HG03342 (cell line): ENCODE measurements around the gene STH.
"Not testable (repeated sequence)": the region's sequence is repeated elsewhere in the genome, so short reads cannot be mapped to it uniquely, and the experiment has no call there.

Experiments
- ATAC-seq: cut with Tn5 transposase; IDR thresholded peaks from one replicate; pipeline ENCODE4 v1.9.1; 2021; ENCODE audit warnings: mild to moderate bottlenecking, moderate library complexity; ENCODE audit not compliant: unreplicated experiment

The STH gene, protein sequence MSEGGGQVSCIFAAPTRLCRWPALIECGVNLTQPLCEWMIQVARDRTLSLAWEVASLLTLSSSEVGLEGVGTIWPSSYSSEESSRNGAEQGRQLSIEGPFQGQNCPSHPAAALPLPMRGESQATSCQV

DNA sequence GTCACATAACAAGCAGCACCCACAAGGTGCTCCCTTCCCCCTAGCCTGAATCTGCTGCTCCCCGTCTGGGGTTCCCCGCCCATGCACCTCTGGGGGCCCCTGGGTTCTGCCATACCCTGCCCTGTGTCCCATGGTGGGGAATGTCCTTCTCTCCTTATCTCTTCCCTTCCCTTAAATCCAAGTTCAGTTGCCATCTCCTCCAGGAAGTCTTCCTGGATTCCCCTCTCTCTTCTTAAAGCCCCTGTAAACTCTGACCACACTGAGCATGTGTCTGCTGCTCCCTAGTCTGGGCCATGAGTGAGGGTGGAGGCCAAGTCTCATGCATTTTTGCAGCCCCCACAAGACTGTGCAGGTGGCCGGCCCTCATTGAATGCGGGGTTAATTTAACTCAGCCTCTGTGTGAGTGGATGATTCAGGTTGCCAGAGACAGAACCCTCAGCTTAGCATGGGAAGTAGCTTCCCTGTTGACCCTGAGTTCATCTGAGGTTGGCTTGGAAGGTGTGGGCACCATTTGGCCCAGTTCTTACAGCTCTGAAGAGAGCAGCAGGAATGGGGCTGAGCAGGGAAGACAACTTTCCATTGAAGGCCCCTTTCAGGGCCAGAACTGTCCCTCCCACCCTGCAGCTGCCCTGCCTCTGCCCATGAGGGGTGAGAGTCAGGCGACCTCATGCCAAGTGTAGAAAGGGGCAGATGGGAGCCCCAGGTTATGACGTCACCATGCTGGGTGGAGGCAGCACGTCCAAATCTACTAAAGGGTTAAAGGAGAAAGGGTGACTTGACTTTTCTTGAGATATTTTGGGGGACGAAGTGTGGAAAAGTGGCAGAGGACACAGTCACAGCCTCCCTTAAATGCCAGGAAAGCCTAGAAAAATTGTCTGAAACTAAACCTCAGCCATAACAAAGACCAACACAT is at the start of gene STH:
STH (plus strand) TSS at position 264 of the 913 bp plus-strand sequence; CDS start at position 294, 30 bp downstream.
- no peak for ATAC-seq

DNA sequence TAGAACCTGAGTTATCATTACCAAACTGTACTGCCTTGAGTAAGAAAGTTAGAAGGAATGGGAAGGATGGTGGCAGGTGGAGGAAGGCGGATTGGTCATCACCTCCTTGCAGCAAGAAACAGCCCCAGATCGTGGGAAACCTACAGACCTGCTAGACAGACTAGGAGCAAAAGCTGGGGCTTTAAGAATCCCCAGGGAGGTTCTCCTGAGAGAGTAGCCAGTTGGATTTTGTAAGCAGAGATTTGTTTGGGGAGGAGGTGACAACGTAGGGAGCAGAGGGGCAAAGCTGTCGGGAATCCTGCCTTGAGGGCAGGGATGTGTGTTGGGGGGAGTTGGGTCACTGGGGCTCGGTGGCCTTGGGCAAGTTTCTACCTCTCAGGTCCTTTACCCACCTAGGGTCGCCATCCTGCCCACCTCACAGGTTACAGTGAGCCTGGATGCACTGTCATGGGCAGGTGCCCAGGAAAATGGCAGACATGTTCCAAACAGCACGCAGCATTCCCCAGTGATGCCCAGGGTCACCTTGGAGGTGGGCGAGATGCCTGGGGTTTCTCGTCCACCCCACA is 49.2 kb upstream of the STH start:
- no peak for ATAC-seq

DNA sequence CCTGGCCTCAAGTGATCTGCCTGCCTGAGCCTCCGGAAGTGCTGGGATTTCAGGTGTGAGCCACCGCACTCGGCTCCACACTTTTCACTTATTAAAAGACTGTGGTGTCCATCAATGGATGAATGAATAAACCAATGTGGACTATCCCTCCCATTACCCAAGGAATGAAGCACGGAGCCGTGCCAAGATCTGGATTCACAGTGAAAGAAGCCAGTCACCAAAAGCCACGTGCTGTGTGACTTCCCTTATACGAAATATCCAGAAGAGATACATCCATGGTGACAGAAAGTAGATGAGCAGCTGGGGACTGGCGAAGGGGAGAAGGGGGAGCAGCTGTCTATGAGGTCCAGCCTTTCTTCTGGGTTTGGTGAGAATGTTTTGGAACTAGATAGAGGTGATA is 48.2 kb upstream of the STH start:
- no peak for ATAC-seq

DNA sequence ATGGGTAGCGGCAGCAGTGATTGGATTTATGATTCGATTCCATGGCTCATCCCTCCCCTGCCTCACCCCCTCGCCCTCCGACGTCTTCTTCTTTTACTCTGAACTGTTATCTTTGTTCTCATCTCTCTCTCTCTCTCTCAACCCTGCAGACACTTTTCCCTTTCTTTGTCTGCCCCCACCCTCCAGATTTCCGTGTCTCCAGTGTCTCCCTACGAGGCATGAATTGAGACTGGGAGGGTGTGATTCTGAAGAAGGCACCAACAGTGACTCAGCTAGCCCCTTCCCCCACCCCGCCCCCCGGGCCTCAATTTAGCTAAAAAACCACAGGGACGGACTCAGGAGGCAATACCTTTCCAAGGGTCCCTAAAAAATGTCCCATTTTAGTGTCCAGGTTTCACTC is 47.6 kb upstream of the STH start:
- ATAC-seq: no peak

DNA sequence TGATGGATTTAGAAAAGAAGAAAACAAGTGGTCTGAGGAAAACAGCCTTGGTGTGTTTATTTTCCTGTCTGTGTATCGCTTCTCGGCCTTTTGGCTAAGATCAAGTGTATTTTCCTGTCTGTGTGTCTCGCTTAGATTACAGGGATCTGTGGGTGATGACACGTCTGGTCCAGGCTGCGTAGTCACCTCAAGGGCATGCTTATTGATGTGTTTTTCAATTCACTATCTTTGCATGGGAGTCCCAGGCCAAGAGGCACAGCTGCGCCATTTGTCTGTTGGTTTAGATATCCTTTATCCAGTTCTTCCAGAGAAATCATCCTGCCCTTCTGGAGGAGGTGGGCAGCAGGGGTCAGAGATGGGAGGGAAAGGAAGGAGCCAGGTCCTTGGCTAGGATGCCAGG is 47.1 kb upstream of the STH start:
- no peak for ATAC-seq

DNA sequence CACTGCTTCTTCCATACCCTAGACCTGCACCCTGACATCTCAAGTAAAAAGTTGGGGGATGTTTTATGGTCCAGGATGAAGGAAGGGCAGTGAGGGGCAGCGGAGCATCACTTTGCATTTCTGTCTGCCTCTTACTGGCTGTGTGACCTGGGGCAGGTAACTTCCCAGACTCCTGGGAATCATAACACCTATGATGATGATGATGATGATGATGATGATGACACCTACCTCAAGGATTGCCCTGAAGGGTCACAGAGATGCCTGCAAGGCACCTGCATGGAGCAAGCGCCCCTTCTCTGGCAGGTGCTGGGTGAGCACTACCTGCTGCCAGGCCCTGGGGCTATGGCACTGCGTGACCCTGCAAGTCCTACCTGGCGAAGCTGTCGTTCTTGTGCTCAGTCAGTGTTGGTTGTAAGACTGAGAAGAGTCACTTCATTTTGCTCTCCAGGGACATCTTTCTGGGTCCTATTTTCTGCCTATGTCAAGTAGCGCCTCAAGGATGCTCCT is 46.2 kb upstream of the STH start:
- no peak for ATAC-seq

DNA sequence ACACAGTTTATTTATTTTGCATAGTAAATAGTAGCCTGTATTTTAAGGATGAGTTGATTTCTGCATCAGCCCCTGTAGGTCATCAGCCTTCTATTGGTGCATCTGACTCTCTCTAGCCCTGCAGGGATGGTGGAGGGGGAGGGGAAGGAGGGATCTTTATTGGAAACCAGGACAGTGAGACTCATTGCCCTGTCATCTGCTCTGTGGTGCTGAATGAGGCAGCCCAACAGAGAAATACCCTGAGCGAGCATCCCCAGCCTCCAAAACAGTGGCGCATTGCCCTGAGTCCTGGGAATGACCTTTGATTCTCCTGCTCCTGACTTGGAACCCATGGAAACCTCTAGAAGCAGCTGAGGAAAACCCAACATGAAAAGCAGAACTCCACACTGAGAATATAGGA is 45.5 kb upstream of the STH start:
- no peak for ATAC-seq

DNA sequence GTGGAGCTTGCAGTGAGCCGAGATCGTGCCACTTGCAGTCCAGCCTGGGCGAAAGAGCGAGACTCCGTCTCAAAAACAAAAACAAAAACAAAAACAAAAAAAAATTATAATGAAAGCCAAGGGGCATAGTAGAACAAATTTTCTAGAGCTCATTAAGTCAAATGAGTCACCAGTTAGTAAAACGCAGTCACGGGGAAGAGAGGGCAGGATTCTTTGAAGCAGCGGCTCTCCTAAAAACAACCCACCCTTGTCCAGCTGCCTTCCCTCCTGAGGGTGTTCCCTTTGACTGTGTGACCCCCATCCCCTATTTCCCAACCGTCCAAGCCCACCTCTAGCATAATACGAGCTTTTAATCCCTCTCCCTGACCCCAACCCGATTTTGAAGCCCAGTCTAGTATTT is 44.1 kb upstream of the STH start:
- ATAC-seq: no peak

DNA sequence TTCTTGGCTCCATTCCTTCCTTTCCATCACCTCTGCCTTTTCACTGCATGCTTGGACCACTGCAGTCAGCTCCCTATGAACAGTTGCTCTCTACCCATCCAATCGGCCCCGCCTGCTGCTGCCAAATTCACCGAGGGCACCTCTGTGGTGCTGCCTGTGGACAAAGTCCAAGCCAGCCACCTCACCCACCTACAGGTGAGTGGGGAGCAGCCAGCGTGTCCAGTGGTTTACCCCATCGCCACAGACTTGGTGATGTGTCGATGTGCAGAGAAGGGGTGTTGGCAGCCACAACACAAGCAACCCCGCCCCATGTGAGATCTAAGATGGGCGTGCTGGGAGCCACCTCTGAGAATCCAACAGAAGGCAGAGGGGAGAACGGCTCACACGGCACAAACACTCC is 43.7 kb upstream of the STH start:
- no peak for ATAC-seq

DNA sequence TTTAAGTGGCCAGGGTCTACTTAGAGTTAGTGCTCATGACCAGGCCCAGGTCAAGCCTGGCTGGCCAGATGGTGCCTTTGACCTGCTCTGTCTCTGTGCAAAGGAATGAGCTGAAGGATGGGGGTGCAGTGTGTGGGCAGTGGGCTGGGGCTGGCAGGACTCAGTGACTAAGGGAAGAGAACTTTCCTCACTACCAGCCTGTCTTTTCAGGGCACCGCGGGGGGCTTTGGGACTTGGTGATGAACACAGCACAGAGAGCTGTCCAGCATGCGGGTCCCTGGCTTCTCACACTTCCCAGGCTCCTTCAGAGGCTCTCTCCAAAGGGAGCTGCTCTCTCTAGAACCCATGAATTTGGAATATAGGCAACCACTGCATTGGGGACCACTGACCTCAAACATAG is 43.0 kb upstream of the STH start:
- ATAC-seq: no peak

DNA sequence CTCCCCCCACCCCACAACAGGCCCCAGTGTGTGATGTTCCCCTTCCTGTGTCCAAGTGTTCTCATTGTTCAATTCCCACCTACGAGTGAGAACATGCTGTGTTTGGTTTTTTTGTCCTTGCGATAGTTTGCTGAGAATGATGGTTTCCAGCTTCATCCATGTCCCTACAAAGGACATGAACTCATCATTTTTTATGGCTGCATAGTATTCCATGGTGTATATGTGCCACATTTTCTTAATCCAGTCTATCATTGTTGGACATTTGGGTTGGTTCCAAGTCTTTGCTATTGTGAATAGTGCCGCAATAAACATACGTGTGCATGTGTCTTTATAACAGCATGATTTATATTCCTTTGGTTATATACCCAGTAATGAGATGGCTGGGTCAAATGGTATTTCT is 42.3 kb upstream of the STH start:
- ATAC-seq: not testable (repeated sequence)

DNA sequence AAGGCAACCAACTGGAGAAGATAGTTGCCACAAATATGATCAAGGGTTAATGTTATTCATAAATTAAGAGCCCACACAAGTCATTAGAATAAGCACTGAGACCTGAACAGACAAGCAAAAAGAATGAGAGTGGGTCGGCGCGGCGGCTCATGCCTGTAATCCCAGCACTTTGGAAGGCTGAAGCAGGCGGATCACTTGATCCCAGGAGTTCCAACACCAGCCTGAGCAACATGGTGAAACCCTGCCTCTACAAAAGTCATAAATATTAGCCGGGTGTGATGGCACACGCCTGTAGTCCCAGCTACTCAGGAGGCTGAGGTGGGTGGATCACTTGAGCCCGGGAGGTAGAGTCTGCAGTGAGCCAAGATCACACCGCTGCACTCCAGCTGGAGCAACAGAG is 40.7 kb upstream of the STH start:
- ATAC-seq: no peak

DNA sequence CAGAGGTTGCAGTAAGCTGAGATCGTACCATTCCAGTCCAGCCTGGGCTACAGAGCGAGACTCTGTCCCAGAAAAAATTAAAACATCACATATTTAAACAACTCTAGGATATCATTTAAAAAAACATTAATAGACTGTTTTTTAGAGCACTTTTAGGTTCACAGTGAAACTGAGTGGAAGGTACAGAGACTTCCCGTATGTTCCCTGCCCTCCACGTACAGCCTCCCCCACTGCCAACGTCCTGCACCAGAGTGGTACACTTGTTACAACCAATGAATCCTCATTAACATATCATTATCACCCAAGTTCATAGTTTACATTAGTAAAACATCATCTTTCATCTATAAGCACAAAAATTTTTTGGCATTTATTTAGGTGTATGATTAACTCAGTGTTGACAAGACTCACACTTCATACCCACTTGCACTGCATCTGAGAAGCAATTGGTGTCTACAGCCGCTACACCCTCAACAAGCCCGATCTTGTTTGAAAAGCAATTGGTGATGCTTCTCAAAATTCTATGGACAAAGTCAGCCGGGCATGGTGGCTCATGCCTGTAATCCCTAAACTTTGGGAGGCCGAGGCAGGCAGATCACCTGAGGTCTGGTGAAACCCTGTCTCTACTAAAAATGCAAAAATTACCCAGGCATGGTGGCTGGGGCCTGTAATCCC is 39.9 kb upstream of the STH start:
- no peak for ATAC-seq

DNA sequence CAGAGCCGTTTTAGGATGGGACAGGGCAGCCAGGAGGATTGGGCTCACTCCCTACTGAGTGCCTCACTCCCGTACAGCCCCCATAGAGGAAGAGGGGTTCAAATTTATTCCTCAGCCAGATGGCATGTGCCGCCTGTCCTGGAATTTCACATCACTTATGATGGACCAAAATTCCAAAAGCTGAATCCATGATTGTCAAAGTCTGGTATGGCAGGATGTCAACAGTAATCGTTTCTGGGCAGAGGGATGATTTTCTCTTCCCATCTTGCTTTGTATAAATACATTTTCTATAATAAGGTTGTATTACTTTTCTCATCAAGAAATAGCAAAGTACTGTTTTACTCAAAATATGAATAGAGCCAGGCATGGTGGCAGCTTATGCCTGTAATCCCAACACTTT is 38.7 kb upstream of the STH start:
- no peak for ATAC-seq

DNA sequence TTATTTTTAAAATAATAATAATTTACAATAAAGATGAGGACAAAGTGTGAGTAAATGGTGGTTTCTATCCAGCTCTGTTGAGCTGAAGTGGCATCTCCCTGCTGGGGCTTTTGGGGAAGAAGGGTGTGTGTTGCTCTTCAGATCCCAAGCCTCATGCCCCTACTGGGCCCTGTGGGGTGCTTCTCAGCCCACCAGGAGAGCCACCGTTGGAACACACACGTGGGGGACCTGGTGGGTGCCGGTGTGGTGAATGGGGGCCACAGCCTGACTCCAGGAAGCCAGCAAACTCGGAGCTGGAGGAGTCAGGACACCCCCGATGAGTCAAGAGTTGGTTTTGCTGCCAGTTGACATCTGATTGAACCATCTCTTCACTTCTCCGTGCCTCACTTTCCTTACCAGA is 37.8 kb upstream of the STH start:
- no peak for ATAC-seq

DNA sequence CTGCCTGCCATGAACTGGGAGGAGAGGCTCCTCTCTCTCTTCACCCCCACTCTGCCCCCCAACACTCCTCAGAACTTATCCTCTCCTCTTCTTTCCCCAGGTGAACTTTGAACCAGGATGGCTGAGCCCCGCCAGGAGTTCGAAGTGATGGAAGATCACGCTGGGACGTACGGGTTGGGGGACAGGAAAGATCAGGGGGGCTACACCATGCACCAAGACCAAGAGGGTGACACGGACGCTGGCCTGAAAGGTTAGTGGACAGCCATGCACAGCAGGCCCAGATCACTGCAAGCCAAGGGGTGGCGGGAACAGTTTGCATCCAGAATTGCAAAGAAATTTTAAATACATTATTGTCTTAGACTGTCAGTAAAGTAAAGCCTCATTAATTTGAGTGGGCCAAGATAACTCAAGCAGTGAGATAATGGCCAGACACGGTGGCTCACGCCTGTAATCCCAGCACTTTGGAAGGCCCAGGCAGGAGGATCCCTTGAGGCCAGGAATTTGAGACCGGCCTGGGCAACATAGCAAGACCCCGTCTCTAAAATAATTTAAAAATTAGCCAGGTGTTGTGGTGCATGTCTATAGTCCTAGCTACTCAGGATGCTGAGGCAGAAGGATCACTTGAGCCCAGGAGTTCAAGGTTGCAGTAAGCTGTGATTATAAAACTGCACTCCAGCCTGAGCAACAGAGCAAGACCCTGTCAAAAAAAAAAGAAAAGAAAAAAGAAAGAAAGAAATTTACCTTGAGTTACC is 36.7 kb upstream of the STH start:
- ATAC-seq: no peak

DNA sequence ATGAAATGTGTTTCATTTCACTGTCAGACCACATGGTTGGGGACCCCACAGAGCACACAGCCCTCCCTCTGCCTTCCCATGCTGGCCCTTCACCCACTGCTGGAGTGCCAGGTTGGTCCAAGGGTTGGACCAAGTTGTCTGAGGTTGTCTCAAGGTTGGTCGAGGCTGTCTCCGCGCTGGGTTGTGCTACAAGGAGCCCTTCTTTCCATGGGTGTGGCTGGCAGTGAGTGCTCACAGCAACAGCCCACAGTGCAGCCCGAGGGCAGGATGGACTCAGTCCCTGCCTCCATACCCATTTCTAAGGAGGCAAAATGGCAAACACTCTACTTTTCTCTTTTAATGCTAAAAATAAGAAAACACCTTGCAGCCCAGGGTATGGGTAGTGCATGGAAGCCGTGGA is 35.8 kb upstream of the STH start:
- ATAC-seq: no peak

DNA sequence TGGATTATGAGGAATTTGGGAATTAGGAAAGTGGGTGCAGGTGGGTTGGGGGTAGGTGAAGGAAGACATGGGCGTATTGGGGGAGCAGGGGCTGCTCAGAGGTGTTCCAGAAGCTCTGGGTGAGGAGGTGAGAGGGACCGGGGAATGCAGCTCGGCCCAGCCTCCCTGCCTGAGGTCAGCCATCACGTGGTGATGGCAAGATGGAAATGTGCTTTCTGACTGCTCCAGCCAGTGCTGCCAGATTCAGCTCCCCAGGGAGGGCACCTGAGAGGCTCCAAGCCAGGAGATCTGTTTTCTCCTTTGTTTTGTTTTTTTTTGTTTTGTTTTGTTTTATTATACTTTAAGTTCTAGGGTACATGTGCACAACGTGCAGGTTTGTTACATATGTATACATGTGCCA is 35.2 kb upstream of the STH start:
- no peak for ATAC-seq

DNA sequence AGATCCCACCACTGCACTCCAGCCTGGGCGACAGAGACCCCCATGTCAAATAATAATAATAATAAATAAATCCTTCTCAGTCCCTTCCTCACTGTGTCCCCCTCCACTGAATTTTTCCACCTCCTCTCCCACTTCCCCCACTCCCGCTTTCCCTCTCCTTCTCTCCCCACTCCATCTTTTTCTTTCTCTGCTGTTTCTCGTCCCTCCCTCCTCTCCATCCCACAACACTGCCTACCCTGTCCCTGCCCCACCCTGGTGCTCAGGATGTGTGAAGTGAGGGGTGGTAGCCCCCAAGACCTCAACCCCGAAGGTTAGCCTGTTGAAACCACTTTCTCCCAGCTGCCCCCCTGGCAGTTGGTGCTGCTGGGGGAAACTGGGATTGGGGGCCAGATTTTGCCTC is 34.4 kb upstream of the STH start:
- no peak for ATAC-seq

DNA sequence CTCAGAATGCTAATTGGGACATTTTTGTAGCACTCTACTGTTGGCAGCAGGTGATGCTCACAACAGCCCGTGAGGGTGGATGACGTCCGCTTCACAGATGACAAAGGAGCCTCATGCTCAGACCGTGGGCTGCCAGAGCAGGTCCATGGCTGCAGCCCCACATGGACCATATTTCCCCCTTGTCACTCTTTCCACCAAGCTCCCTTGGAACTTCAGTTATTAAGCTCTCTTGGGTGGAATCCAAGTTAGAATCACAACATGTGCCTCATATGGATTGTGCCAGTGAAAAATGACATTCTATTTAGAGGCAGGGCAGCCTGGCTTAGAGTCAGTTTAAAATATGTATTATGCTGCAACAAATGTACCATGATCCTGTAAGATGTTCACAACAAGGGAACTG is 33.2 kb upstream of the STH start:
- ATAC-seq: no peak
